Calu3 (cell line): ENCODE measurements around the gene RNF212B. TPM values are rescaled to one million over a fixed set of nuclear protein-coding genes. Genes with fewer than 3 reads are reported as not detected.
A peak's percentile ranks its signal among the peaks of the same experiment; 100 is the strongest.

Experiments
- BruUV-seq: library from RNA; stranded (reverse); fragments of 400-500 nt; replicated peaks from 2 replicates; lab custom pipeline; 2021; lab: Mats Ljungman, UMichigan
- CTCF ChIA-PET: fragments of 300-600 bp; sonication (Branson Sonifier 250); formaldehyde crosslinking; loops from one replicate; lab custom pipeline; 2022; ENCODE audit warnings: antibody characterized with exemption; lab: Charles Lee
- DNase-seq: peaks from one replicate; pipeline ENCODE4 v3.0.0; 2022
- H3K27ac Mint-ChIP-seq: one replicate; pipeline ENCODE4 v1.8.0; 2022; ENCODE audit warnings: mixed read lengths; ENCODE audit not compliant: unreplicated experiment
- H3K27me3 Mint-ChIP-seq: one replicate; pipeline ENCODE4 v1.8.0; 2022; ENCODE audit warnings: mixed read lengths; ENCODE audit not compliant: unreplicated experiment
- H3K36me3 Mint-ChIP-seq: one replicate; pipeline ENCODE4 v1.8.0; 2022; ENCODE audit warnings: mild to moderate bottlenecking, moderate library complexity, mixed read lengths; ENCODE audit not compliant: insufficient read depth, unreplicated experiment
- H3K4me1 Mint-ChIP-seq: one replicate; pipeline ENCODE4 v1.8.0; 2022; ENCODE audit warnings: mild to moderate bottlenecking, low read depth, mixed read lengths; ENCODE audit not compliant: unreplicated experiment
- H3K4me3 Mint-ChIP-seq: one replicate; pipeline ENCODE4 v1.8.0; 2022; ENCODE audit warnings: mild to moderate bottlenecking, low read depth, moderate library complexity, mixed read lengths; ENCODE audit not compliant: unreplicated experiment
- H3K9me3 Mint-ChIP-seq: one replicate; pipeline ENCODE4 v1.8.0; 2022; ENCODE audit warnings: low read depth, mixed read lengths; ENCODE audit not compliant: unreplicated experiment
- intact Hi-C: fragments of 100-400 bp; cut with micrococcal nuclease; formaldehyde crosslinking; loops from one replicate; pipeline ENCODE4 v1.10.0; 2022; ENCODE audit not compliant: unreplicated experiment
- total RNA-seq: library from RNA; stranded (reverse); gene quantifications from 2 replicates; pipeline ENCODE4 v1.2.3, GENCODE V29; 2022
- TF ChIP-seq, protein P1 (sequence below): fragments of 200-600 bp; IDR thresholded peaks from one replicate; pipeline ENCODE4 v1.8.0; 2022; ENCODE audit warnings: antibody characterized with exemption; ENCODE audit not compliant: unreplicated experiment

RNF212B gene
- total RNA-seq, 1 experiment from 2014 or later: not detected

DNA sequence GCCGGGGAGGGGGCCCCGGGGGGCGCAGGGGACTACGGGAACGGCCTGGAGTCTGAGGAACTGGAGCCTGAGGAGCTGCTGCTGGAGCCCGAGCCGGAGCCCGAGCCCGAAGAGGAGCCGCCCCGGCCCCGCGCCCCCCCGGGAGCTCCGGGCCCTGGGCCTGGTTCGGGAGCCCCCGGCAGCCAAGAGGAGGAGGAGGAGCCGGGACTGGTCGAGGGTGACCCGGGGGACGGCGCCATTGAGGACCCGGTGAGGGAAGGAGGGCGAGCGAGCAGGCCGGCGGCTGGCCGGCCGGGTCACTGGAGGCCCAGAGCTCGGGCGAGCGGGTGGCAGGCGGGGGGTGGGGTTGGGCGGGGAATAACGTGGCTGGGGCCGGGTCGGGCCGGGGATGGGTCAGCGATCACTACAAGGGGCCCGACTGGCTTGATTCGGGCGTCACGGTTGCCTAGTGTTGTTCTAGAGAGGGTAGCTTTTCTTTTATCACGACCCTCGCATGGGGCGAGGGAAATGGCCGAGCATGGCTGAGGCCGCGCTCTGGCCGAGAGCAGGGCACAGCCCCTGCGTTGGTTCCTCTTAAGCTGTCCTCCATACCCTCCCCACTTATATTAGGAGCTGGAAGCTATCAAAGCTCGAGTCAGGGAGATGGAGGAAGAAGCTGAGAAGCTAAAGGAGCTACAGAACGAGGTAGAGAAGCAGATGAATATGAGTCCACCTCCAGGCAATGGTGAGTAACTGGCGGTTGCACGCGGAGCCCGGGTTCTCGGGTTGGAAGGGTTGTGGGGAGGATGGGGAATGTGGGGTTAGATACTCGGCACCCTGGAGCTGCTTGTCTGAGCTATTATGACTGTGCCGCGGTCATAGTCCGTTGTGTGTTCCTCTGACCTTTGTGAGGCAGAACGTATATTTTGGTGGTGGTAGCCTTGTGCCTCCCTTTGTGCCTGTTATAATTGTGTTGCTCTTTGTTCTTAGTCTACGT, 84.1 kb downstream of the RNF212B start:
- no TSS peak for BruUV-seq
- CTCF ChIA-PET: interaction anchor here (0.6 to 2.7 kb wide), 6 partner anchors 15 to 250 kb away, joined by 3 to 12 read pairs (median 6); partner anchors contain the start of genes ACIN1 and BCL2L2
- peak overlapping the region; percentile 92 for H3K4me3 Mint-ChIP-seq
- peak overlapping the region; percentile 92 for H3K27ac Mint-ChIP-seq
- peaks cover 70% of the 10 kb centered on the region for H3K36me3 Mint-ChIP-seq
- TF ChIP-seq, protein P1, sequence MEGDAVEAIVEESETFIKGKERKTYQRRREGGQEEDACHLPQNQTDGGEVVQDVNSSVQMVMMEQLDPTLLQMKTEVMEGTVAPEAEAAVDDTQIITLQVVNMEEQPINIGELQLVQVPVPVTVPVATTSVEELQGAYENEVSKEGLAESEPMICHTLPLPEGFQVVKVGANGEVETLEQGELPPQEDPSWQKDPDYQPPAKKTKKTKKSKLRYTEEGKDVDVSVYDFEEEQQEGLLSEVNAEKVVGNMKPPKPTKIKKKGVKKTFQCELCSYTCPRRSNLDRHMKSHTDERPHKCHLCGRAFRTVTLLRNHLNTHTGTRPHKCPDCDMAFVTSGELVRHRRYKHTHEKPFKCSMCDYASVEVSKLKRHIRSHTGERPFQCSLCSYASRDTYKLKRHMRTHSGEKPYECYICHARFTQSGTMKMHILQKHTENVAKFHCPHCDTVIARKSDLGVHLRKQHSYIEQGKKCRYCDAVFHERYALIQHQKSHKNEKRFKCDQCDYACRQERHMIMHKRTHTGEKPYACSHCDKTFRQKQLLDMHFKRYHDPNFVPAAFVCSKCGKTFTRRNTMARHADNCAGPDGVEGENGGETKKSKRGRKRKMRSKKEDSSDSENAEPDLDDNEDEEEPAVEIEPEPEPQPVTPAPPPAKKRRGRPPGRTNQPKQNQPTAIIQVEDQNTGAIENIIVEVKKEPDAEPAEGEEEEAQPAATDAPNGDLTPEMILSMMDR: no peak
- H3K4me1 Mint-ChIP-seq: peaks cover 11% of the 10 kb centered on the region
- H3K9me3 Mint-ChIP-seq: no peaks in the 10 kb centered on the region
- intact Hi-C loops: loop anchor here (10.0 kb wide), 1 partner anchor 233 kb away; the partner anchor contains the start of genes THTPA and ZFHX2
- H3K27me3 Mint-ChIP-seq: no peaks in the 10 kb centered on the region
- peak; percentile 36 for DNase-seq

Other genes with a start within 250 kb of the RNF212B start
- gene C14orf93, start 227.8 kb upstream of the RNF212B start, total RNA-seq: 9.6 and 10.6 TPM in 2 replicates
- 121 and 138 TPM in 2 replicates for gene PSMB5, start 203.0 kb upstream of the RNF212B start, total RNA-seq
- gene PSMB11, start 195.7 kb upstream of the RNF212B start, total RNA-seq: not detected in 2 replicates
- gene CDH24, start 180.4 kb upstream of the RNF212B start, total RNA-seq: 5.0 and 5.7 TPM in 2 replicates
- 181 and 191 TPM in 2 replicates for gene ACIN1, start 142.8 kb upstream of the RNF212B start, total RNA-seq
- 47.0 and 47.3 TPM in 2 replicates for gene C14orf119, start 142.4 kb upstream of the RNF212B start, total RNA-seq
- gene CIROP, start 132.9 kb upstream of the RNF212B start, total RNA-seq: not detected in 2 replicates
- gene CEBPE, start 118.7 kb upstream of the RNF212B start, total RNA-seq: not detected in 2 replicates
- 0.29 TPM in 1 of 2 replicates, not detected in the other for gene SLC7A8, start 54.3 kb upstream of the RNF212B start, total RNA-seq
- 19.3 and 22.6 TPM in 2 replicates for gene HOMEZ, start 48.2 kb downstream of the RNF212B start, total RNA-seq
- 12.8 and 16.2 TPM in 2 replicates for gene PPP1R3E, start 64.9 kb downstream of the RNF212B start, total RNA-seq
- gene BCL2L2, start 68.9 kb downstream of the RNF212B start, total RNA-seq: 19.0 and 21.3 TPM in 2 replicates
- gene PABPN1, start 83.5 kb downstream of the RNF212B start, total RNA-seq: 173 and 181 TPM in 2 replicates
- gene SLC22A17, start 115.0 kb downstream of the RNF212B start, total RNA-seq: 0.39 and 0.61 TPM in 2 replicates
- gene EFS, start 127.2 kb downstream of the RNF212B start, total RNA-seq: not detected in 2 replicates
- not detected in 2 replicates for gene IL25, start 134.9 kb downstream of the RNF212B start, total RNA-seq
- not detected in 2 replicates for gene CMTM5, start 139.1 kb downstream of the RNF212B start, total RNA-seq
- not detected in 2 replicates for gene MYH6, start 170.3 kb downstream of the RNF212B start, total RNA-seq
- gene MYH7, start 197.7 kb downstream of the RNF212B start, total RNA-seq: not detected in 2 replicates
- gene NGDN, start 231.8 kb downstream of the RNF212B start, total RNA-seq: 42.2 and 52.0 TPM in 2 replicates